Activated T-cell treated with anti-CD3 and anti-CD28 coated beads, Interleukin-2, amount 50 U/mL, for 48 hours (primary cell): ENCODE results near the gene KIF11.
A peak's percentile ranks its signal among the peaks of the same experiment; 100 is the strongest.
"Not testable (repeated sequence)": the region's sequence is repeated elsewhere in the genome, so short reads cannot be mapped to it uniquely, and the experiment has no call there.

ENCODE experiments used
- DNase-seq, 2 experiments: peaks; one replicate each; pipeline ENCODE4 v3.0.0-alpha.2; 2020

Gene KIF11

DNA sequence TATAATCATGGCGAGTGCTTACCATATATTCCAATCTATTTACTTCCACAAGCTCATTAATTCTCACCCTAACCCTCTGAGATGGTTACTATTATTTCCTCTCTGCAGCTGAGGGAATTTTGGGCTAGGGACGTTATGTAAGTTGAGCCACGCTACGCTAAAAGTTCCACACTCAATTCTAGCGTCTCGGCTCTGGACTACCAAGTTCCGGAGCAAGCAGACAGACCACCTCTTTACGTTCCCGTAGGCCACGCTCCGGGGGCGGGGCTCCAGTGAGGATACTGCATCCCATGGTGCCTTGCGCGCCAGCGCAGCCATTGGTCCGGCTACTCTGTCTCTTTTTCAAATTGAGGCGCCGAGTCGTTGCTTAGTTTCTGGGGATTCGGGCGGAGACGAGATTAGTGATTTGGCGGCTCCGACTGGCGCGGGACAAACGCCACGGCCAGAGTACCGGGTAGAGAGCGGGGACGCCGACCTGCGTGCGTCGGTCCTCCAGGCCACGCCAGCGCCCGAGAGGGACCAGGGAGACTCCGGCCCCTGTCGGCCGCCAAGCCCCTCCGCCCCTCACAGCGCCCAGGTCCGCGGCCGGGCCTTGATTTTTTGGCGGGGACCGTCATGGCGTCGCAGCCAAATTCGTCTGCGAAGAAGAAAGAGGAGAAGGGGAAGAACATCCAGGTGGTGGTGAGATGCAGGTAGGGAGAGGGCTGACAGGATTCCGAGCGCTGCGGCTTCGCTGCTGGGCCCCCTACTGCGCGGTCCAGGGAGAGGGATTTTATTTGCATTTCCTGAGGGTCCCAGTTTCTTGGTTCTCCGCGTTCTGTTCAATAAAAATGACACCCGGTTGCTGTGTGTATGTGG, at the start of gene KIF11:
KIF11 (plus strand) TSS at position 370 of the 858 bp plus-strand sequence; CDS start at position 616, 246 bp downstream.
- peak; percentile 98 to 99 for DNase-seq

DNA sequence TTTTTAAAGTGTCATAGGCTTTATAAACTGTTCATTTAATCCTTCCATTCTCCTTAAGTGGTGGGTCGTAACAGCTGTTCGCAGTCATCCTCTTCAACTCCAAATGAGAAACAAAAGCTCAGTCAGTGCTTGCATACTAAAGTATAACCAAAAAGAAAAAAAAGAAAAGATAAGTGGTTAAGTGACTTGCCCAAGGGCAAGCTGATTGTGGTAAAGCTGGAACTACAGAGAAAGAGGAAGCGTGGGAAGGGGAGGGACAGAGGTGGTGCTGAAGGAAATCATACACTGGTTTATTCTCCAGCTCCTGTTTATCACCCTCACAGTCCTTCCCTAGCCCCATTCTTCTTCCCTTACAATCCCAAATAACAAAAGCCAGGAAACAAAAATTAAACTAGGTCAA, 48.6 kb upstream of the KIF11 start:
- DNase-seq = no peak

DNA sequence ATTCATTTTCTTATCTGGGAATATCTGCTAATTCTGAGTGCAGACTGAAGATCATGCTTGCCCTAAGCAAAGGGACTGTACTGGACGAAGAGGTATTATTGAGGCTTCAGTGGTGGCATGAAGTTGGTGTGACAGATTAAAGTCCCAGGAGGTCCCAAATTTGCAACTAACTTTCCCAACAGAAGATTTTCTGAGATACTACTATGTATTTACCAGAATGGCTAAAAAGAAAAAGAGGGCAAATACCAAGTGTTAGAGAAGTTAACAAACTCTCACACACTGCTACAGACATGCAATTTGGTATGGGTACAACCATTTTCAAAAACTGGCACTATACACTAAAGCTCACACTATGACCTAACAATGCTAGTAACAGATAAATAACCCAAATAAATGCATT, 47.4 kb upstream of the KIF11 start:
- no peak for DNase-seq

DNA sequence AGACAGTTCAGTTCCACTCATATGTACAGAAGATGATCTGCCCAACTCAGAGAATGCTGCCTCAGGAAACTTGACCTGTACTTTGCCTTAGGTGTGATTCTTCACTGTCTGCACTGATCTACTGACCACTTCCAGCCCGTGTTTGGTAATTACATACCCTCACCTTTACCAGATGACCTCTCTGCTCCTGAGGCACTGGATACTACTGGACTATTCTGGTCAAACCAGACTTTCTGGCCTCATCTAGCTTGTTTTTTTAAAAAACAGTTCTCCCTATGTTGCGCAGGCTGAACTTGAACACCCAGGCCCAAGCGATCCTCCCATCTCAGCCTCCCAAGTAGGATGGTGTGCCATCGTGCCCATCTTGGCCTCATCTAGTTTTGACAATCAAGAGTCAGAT, 45.3 kb upstream of the KIF11 start:
- DNase-seq = no peak

DNA sequence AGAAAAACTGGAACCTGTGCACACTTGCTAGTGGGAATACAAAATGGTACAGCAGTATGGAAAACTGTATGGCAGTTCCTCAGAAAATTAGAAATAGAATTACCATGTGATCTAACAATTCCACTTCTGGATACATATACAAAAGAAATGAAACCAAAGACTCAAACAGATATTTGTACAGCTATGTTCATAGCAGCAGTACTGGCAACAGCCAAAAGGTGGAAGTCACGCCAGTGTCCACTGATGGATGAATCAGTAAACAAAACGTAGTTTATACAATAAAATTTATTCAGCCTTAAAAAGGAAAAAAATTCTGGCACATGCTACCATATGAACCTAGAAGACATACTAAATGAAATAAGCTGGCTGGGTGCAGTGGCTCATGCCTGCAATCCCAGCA, 42.0 kb upstream of the KIF11 start:
- no peak for DNase-seq

DNA sequence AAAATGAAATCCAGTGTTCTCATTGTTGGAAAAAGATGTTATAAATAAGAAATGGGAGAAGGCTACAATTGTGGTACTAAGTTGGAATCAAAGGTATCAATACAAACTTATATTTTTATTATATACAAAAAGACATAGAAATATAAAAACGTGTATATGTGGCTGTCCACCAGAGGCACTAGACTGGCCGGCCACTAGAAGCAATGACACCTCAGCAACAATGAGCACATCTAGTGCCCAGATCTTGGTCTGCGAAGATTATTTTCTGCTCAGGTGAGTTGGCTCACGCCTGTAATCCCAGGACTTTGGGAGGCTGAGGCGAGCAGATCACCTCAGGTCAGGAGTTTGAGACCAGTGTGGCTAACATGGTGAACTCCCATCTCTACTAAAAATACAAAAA, 40.6 kb upstream of the KIF11 start:
- no peak for DNase-seq

DNA sequence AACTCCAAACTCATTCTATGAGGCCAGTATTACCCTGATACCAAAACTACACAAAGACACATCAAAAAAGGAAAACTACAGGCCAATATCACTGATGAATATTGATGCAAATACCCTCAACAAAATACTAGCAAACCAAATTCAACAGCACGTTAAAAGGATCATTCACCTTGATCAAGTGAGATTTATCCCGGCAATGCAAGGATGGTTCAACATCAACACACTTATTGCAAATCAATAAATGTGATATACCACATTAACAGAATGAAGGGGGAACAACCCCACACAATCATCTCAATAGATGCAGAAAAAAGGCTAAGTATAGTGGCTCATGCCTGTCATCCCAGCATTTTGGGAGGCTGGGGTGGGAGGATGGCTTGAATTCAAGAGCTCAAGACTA, 39.0 kb upstream of the KIF11 start:
- no peak for DNase-seq

DNA sequence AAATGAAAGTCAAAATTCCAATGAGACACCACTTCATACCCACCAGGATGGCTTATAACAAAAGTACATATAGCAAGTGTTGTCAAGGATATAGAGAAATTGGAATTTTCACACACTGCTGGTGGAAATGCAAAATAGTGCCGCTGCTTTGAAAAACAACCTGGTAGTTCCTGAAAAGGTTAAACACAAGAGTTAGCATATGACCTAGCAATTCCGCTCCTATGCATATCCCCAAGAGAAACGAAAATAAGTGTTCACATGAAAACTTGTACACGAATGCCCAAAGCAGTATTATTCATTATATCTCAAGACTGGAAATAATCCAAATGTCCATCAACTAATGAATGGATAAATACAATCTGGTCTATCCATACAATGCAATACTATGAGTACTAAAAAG, 33.9 kb upstream of the KIF11 start:
- no peak for DNase-seq

DNA sequence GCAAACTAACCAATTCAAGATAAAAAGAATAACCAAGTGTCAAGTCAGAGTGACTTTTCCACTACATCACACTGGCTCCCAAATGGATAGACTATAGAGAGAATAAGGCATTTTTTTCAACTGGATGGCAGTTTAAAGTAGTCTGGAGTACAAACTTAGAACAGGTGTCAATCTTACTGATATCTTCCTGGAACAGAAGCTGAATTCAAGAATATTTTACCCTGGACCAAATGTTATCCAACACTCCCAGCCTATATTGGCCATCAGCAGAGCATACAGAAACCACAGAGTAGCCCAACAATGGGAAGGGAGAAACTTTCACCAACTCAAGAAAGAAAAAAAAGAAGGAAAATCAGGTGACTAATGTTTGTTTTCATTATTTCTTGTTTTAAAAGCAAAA, 30.5 kb upstream of the KIF11 start:
- DNase-seq = no peak

DNA sequence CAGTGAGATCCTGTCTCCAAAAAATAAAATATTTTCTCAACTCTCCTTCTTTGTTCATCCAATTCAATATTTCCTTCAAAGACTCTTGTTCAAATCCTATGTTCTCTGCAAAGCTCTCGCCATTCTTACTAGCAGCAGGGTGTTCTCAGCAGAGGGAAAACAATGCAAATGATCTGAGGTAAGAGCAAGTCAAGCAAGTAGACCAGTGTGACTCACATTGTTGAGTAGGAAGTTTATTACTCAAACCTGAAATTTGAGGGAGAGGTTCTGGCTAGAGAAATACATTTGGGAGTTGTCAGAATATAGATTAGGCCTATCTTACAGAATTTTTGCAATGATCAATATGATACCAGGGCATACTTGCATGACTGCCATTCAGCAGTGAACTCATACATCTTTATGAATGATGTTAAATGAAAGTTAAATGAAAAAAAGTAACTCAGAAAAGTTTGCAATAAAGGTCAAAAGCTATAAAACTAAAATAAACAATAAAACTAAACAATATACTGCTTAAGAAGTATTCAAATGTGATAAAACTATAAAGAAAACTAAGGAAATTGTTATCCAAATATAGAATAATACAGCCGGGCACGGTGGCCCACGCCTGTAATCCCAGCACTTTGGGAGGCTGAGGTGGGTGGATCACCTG, 24.9 kb upstream of the KIF11 start:
- no peak for DNase-seq

DNA sequence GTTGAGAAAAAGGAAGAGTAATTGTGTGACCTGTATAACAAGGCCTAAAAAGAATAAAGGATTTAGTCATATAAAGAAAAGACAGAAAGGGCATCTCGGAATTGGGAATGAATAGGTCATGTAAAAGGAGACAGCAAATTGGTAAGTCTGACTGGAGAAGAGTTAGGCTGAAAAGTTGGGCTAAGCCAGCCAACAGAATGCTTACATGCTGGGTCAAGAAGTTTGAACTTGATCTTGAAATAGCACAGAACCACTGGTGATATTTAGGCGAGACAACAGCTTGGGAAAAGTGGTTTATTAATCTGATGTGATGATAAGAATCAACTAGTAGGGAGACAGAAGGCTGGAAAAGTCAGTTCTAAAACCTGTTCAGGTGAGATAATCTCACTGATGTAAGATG, 23.9 kb upstream of the KIF11 start:
- DNase-seq = no peak

DNA sequence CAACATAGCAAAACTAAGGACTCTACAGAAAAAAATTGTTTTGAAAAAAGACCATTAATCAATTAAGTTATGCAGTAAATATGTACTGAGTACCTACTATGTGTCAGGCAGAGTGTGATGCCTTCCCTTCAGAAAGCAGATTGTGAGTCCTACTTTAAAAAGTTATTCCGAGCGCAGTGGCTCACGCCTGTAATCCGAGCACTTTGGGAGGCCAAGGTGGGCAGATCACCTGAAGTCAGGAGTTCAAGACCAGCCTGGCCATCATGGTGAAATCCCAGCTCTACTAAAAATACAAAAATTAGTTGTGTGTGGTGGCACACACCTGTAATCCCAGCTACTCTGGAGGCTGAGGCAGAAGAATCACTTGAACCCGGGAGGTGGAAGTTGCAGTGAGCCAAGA, 23.3 kb upstream of the KIF11 start:
- not testable (repeated sequence) for DNase-seq

DNA sequence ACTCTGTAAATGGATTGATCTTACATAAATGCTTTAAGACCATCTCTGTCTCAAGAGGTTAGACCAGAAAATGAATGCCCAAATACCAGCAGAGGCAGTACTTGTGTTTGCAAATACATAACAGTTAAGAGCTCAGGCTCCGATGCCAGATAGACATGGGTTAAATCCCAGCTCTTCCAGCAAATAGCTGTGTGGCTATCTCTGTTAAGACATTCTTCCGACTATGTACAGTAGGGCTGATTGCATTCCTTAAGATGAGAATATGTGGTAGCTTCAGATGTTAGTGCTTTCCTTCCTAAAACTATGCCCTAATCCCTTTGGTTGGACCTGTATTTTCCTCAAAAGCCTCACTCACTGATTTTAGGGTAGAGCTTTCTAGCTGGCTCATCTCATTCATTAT, 21.3 kb upstream of the KIF11 start:
- no peak for DNase-seq

DNA sequence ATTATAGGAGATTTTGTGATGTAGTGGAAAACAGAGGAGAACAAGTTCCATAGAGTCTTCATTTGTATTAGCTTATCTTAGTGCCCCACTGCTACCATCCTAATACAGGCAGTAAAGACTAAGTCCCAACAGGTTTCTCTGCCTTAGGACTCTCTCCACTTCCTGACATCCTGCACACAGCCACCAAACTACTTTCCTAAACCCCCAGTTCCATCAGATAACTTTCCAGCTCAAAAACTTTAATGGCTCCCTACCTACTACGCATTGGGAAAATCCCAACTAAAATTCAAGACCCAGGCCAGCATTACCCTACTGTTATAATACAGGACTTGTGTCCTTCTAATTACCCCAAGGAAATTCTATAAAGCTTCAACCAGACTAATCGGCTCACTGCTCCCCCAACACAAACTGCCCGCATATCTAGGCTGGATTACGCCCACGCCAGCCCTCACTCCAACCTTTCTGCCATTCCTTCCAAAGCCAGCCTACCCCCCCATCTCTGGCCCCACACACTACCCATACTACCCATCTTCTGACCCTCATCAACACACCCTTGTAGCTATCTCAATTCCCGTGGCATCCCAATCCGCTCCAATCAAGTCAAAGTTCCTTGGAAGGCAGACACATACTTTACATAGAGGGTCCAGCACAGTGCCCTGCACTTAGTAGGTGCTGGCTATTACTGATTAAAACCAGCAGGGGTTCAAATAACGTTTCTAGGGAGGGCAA, 20.4 kb upstream of the KIF11 start:
- peak in 1 of 2 experiments; percentile 22 for DNase-seq

DNA sequence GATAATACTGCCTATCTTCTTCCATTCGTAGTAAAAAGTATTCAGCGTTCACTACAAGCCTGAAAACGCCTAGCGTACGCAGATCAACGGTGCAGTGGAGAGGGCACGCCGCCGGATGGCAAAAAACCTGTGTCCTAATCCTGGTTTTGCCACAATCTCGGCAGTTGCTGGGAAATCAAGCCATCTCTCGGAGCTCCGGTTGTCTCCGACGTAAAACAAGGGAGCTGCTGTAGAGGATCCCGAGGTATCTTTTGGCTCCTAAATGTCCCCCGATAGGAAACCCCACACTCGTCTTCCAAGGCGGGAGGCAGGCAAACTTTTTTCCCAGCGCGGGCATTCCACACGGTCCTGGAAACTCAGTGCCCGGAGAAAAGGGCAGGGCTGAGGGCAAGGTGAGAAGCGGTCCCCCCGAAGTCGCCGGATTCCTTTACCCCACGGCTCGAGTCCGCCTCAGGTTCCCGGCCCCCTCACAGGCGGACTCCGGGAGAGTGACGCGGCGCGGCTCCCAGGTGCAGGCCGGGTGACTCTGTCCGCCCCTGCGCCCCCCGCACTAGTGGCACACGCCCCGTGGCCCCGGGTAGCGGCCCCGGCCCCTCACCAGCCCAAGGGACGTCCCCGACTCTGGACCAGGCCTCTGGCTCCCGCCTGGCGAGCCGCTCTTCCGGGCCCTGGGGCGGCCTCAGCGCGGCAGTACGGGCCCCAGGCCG, 19.7 kb upstream of the KIF11 start:
- DNase-seq = peak; percentile 58 to 60

DNA sequence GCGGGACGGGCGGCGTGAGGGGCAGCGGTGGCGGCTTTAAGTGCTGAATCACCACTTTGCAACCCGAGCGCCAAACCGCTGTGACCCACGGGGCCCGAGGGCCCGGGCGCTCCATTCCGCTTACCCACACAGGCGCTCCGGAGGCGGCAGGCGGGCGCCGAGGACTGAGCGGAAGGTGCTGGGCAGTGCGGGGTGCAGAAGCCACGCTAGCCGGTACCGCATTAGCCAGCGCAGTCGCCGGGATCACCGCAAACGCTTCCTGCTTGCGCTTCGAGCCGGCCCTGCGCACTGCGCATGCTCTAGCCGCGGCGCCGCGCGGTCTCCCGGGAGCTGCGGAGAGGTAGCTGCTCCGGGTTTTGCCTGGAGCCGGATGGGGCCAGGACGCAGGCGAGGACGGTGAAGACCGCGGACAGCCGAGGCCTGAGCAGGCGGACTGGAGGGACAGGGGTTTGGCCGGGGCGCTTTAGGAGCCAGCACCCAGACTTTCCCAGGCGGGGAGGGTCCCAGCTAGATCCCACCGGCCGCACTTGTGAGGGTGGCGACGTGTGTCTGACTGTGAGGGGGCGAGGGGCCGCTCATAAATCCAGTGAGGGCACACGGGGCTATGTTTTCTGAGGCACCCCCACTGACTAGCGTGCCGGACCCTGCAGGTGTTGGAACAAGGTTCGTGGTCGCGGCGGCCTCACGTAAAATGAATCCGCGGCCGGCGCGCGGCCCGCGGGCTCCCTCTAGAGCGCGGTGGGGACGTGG, 19.0 kb upstream of the KIF11 start, which contains the start of gene IDE:
IDE (minus strand) TSS at position 296 of the 750 bp plus-strand sequence; CDS start at position 222, 74 bp downstream.
- DNase-seq = peak; percentile 88 to 90

DNA sequence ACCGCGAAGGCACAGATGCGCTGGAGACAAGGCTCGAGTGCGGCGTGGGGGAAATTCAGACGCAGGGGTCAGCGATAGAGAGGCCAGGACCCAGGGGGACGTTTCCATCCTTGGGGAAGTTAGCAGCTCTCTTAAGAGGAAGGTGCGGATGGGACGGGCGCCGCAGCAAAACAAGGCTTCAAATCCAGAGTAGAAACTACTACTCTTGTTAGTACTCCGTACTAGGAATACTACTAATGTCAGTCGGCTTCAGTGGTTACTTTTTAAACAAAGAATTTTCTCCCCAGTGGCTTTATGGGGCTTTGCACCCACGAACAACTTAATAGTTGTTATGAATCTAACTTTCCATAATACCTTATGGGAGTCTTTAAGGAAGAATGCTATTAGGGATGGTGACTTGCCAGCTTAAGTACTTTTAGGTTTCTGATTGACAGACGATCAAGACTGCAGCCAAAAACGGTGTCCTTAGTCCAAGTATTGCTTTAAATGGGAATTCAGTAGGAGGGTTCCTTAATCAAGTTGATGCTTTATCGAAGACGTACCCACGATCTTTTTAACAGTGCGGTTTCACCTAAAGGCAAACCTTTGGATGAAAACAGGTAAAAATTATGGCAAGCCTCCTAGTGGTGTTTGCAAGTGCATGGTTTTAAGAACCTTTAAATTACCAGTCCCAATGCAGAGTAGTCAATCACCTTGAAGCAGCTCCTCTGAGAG, 18.2 kb upstream of the KIF11 start:
- no peak for DNase-seq

DNA sequence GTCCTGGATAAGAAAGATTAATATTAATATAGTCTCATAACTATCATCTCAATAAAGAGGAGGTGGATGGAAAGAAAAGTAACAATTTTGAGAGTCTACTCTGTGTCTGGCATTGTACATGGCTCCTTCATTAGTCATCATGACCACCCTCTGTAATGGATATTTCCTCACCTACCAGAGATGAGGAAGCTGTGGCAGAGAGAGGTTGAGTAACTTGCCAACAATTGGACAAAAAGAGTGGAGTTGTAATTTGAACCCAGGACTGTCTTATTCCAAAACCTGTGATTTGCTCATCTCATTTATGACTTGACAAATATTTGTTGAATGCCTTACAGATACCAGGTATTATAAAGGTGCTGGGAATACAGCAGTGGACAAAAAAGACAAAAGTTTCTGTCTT, 17.0 kb upstream of the KIF11 start:
- DNase-seq = no peak

DNA sequence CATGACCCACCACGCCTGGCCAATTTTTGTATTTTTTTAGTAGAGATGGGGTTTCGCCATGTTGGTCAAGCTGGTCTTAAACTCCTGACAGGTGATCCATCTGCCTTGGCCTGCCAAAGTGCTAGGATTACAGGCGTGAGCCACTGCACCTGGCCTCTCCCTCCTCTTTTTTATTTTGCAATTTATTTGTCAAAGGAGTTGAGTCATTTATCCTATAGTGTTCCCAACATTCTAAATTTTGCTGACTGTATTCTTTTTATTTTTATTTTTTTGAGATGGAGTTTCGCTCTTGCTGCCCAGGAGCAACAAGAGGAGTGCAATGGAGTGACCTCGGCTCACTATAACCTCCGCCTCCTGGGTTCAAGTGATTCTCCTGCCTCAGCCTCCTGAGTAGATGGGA, 10.6 kb upstream of the KIF11 start:
- DNase-seq = not testable (repeated sequence)

DNA sequence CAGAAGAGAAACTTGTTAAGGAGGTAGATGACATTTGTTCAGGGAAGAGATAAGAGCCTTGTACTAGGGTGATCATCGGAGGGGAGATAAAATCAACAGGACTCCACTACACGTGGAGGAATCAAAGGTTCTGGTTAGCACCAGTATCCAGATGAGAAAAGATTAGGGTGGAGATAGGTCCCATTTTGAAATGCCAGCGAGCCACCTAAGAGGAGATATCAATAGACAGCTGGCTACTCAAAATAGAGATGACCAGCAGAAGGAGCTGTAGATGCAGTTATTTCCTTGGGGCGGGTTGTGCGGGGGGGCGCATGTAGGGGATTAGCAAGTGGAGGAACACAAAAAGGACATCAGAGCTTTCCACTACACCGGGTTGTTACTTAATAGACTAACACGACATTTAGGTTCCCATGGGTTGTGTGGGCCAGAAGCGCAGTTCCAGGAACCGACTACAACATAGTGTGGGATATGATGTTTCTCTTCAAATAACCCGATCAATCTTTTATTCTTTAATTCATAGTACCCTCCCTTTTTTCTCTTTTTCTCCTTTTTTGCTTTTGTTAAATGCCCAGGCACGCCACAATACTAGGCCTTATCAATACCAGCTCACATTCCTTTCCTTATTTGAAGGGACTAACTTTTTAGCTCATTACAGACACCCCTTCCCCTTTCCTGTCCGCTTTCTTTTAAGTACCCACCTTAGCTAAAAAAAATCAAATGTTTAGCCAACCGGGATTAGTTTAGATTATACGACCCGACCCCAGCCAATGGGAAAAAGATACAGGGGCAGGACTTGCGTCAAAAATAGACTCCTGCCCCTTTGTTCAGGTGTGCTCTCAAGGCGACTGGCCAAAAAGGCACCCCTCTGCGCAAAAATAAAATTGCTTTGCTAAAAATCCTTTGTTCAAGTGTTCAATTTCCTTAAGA, 2.0 kb upstream of the KIF11 start:
- DNase-seq = peak; percentile 35 to 41
